Activated CD8-positive, alpha-beta memory T cell treated with anti-CD3 and anti-CD28 coated beads, Interleukin-2, amount 50 U/mL, for 4 hours (primary cell): ENCODE results near the gene MAD2L1.
A peak's percentile ranks its signal among the peaks of the same experiment; 100 is the strongest.
"Not testable (repeated sequence)": the region's sequence is repeated elsewhere in the genome, so short reads cannot be mapped to it uniquely, and the experiment has no call there.

Experiments used
- DNase-seq: peaks from one replicate; pipeline ENCODE4 v3.0.0-alpha.2; 2020

MAD2L1 gene

GRCh38 chr4:120066517-120067340 lies at the start of gene MAD2L1:
Gene MAD2L1, minus strand, starts transcription at chr4:120066848. Its CDS starts 114 bp downstream, at chr4:120066734.
- DNase-seq, result peak; percentile 98

GRCh38 chr4:120111745-120112144 lies 45.1 kb upstream of the MAD2L1 start:
- no peak for DNase-seq

DNA sequence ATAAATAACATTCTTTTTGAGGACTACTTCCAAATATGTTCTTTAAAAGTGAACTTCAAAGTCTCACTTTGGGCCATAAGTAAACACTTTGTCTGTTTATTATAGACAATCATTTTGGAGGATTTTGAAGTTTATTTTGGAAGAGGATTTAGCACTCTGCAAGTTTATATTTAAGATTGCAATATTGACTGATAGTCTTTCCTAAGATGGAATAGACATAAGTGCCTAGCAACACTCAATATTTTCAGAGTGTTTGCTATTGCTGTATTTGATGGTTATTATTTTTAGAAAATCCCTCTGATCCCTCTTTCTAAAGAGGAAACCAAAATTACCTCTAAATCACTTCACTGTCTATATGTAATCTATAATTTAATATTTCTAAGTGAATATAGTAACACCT lies 42.8 kb upstream of the MAD2L1 start:
- no peak for DNase-seq

DNA sequence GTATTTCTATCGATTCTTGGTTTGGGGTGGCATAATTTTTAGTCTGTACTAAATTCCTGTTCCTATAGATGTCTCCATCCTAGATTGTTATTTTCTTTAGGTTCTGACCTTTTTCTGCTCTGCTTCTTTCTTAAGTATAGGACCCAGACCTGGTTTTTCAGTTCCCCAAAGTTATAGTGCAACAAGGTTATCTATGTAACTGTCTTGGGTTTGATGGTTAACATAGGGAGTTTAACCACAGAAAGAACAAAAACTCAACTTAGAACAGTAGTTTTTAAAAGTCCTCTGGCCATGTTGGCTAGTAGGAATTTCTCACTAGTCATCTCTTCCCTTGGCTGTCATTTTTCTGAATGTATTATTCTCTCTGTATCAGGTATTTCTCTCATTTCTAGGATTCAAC lies 38.8 kb upstream of the MAD2L1 start:
- no peak for DNase-seq

- DNase-seq, result no peak
Measured at GRCh38 chr4:120096508-120097297, 30.1 kb upstream of the MAD2L1 start.

DNA sequence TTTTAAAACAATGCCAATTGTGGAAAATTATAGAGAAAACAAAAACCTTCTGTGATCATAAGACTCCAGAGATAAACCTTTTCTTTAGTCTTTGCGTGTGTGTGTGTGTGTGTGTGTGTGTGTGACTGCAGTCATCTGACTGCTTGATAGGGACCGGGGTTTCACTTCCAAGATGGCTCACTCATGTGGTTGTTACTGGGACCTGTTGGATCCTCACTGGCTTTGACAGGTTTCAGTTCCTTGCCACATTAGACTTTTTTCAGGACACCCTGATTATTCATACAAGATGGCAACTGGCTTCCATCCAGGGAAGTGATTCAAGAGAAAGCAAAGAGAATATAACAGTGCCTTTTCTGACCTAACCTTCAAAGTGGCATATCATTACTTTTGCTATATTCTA lies 21.9 kb upstream of the MAD2L1 start:
- no peak for DNase-seq

- not testable (repeated sequence) for DNase-seq
Measured at GRCh38 chr4:120088066-120088465, 21.4 kb upstream of the MAD2L1 start.

DNA sequence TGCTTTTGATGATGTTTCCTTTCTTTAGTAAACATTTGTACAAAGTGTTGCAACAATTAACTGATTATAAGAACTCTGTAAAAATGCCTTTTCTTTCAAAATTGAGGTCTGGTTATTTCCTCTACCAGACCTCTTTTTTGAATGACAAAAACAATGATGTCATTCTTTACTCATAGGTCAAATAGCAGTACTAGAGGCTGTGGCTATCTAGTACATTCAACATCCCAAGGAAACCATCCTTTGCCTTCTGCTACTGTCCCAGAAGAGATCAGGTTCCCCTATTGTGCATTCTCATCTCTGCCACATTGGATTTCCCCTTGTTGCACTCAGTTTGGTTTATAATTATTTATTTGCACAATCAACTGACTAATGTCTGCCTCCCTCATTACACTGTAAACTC lies 19.1 kb upstream of the MAD2L1 start:
- no peak for DNase-seq

DNA sequence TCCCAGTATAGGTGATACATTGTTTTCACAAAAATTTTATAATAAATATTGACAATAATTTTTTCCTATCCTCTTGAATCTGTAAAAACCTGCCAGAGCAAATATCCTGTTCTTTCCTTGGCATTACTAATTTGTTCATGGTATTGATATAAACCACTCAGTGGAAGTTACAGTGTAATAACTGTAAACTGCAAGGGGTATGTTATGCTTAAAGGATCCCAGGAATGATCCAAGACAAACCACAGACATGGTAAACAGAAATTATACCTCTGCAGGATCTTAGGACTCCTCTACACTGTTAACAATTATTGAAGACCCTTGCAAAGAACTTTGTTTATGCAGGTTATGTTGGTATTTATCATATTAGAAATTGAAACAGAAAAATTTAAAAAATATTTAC lies 17.7 kb upstream of the MAD2L1 start:
- no peak for DNase-seq

- no peak for DNase-seq
Measured at GRCh38 chr4:120083152-120083551, 16.5 kb upstream of the MAD2L1 start.

GRCh38 chr4:120082251-120082650 lies 15.6 kb upstream of the MAD2L1 start:
- no peak for DNase-seq

DNA sequence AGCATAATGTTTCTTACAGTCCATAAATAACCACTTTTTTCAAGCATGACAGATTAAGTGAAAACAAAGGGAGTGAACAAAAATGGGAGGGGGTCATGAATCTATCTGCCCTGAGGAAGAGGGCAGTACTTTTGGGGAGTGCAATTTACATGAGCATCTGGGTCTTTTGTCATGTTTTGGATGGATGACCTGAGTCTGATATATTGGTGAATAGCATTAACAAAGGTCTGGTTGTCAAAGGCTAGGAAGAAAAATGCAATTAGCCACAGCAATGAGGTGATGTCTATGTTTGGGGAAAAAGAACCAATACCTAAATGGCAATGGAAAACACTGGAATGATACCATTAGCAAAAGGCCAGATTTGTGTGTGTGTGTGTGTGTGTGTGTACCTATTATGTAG lies 15.1 kb upstream of the MAD2L1 start:
- no peak for DNase-seq

DNA sequence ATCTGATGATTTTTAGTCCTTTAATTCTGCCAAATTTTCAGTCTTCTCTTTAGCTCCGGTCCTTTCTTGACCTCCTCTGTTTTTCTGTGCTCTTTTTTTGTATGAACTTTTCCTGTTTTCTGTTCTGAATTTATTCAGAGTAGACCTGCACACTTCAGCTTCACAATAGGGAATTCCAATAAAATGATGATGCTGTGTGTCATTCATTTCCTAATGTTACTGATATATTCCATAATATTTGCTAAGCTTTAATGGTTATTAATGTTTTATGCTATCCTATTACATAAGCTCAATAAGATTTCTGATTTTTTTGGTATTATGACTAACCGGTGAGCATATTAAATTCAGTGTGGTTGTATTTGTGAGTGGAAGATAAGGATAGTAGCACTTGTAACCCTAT lies 13.9 kb upstream of the MAD2L1 start:
- no peak for DNase-seq

GRCh38 chr4:120079839-120080520 lies 13.3 kb upstream of the MAD2L1 start:
- DNase-seq, result no peak

GRCh38 chr4:120078216-120078615 lies 11.6 kb upstream of the MAD2L1 start:
- DNase-seq, result no peak

DNA sequence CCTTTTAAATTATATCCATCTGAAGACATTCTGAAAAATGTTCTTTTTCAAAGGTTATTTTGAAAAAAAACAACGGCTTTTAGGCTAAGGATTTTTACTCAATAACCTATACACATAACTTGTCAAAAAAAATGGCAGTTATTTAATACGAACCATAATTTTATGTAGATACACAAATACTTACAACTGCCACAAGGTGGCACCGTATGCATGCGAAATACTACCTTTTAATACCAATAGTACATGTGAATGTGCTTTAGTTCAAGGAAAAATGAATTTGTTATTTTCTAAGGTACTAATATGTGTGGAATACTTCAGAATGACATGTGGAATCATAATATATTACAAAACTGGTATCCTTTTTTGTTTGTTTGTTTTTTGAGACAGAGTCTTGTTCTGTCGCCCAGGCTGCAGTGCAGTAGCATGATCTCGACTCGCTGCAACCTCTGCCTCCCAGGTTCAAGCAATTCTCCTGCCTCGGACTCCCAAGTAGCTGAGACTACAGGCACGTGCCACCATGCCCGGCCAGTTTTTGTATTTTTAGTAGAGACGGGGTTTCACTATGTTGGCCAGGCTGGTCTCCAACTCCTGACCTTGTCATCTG lies 4.6 kb upstream of the MAD2L1 start:
- peak; percentile 43 for DNase-seq

DNA sequence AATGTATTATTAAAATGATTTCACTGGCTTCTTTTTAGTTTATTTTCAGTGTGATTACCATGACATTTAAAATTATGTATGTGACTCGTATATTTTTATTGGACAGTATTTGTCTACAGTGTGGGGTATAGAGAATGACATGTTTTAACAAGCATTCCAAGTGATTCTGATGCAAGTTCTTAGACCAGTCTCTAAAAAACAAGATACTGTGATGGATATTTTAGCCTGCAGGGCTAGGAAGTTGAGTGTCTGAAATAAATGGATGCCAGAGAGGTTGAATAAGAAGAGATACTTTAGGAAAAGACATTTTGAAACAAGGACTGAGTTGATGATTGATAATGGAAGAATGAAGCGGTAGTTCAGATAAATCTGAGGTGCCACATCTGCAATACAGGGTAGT lies 3.5 kb upstream of the MAD2L1 start:
- no peak for DNase-seq

DNA sequence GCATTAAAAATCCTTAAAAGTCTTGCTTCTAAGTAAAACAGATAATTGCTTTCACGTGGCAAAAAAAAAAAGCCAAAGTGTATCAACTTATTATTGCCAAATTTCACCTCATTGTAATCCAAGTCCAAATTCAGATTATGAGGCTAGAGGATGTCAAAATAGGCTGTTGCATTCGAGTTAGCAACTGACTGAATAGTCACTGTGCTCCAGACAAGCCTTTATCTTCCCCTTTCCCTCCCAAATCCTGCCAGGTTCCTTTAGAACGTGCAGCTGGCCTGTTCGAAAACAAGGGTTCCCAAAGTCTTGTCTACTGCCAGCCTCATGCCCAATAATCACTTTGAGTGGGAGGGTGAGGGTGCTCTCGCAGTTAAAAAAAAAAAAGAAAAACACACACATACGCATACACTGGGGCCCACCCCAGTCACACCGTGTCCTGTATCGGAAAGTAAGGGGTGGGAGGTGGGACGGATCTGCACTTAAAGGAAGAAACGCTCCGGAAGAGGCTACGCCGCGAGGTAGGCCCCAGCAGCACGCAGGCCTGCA lies 603 bp downstream of the MAD2L1 start:
- DNase-seq, result no peak

DNA sequence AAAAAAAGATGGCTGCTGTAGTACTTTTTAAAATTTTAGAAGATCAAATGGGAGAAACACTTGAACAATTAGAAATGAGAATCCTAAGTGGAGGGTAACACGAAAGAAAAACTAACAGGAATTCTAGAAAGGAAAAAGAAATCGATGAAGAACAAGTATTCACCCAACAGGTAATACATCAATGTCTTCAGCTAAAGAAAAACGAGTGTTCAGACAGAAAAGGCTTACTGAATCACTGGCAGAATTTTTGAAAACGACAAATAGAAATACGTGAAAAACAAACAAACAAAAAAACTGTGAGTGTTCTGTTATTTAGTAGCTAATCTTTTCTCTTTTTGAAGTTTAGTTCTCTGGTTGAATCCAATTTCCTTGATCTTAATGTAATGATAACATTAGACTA lies 1.8 kb downstream of the MAD2L1 start:
- DNase-seq, result no peak

- not testable (repeated sequence) for DNase-seq
Measured at GRCh38 chr4:120063711-120064110, 2.9 kb downstream of the MAD2L1 start.

- DNase-seq, result no peak
Measured at GRCh38 chr4:120062663-120063195, 3.9 kb downstream of the MAD2L1 start.

- no peak for DNase-seq
Measured at GRCh38 chr4:120059036-120059435, 7.6 kb downstream of the MAD2L1 start.

DNA sequence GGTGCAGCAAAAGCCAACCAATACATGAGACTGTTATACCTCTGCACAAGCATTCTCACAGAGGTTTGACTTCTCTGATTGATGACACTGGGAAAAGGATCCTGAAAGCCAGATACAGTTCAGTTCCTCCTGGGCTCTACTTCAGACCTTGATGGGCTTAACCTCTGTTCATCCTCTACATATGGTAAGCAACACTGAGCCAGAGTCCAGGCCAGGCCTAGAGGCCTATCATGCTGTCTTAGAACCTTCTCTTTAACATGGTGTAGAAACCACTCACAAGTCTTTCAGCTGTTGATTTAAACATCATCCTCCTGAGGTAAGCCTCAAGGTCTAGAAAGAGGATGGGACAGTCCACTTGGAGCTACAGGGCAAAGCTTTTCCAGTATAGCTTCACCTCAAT lies 9.2 kb downstream of the MAD2L1 start:
- DNase-seq, result no peak
